HG02623 (cell line): ENCODE measurements around the gene ATP2C2.
"Not testable (repeated sequence)": the region's sequence is repeated elsewhere in the genome, so short reads cannot be mapped to it uniquely, and the experiment has no call there.

Experiments used
- ATAC-seq: cut with Tn5 transposase; IDR thresholded peaks from one replicate; pipeline ENCODE4 v1.9.1; 2021; ENCODE audit warnings: moderate library complexity; ENCODE audit not compliant: unreplicated experiment

Gene ATP2C2

GRCh38 chr16:84339311-84339710 lies 29.0 kb upstream of the ATP2C2 start:
- no peak for ATAC-seq

GRCh38 chr16:84339766-84340165 lies 28.6 kb upstream of the ATP2C2 start:
- ATAC-seq, result no peak

- no peak for ATAC-seq
Observed at GRCh38 chr16:84340325-84341040, 27.9 kb upstream of the ATP2C2 start.

GRCh38 chr16:84341528-84342295 lies 26.6 kb upstream of the ATP2C2 start:
- no peak for ATAC-seq

GRCh38 chr16:84343800-84344199 lies 24.5 kb upstream of the ATP2C2 start:
- not testable (repeated sequence) for ATAC-seq

- ATAC-seq, result no peak
Observed at GRCh38 chr16:84344781-84345180, 23.6 kb upstream of the ATP2C2 start.

GRCh38 chr16:84347161-84347560 lies 21.2 kb upstream of the ATP2C2 start:
- ATAC-seq, result no peak

GRCh38 chr16:84348386-84348888 lies 19.9 kb upstream of the ATP2C2 start:
- ATAC-seq, result no peak

GRCh38 chr16:84349862-84350684 lies 18.3 kb upstream of the ATP2C2 start:
- no peak for ATAC-seq

GRCh38 chr16:84350685-84351400 lies 17.5 kb upstream of the ATP2C2 start:
- ATAC-seq, result no peak

GRCh38 chr16:84351630-84352029 lies 16.7 kb upstream of the ATP2C2 start:
- no peak for ATAC-seq

GRCh38 chr16:84354306-84354705 lies 14.0 kb upstream of the ATP2C2 start:
- ATAC-seq, result no peak

- no peak for ATAC-seq
Observed at GRCh38 chr16:84355149-84355548, 13.2 kb upstream of the ATP2C2 start.

- ATAC-seq, result no peak
Observed at GRCh38 chr16:84356176-84356575, 12.2 kb upstream of the ATP2C2 start.

GRCh38 chr16:84356591-84357116 lies 11.7 kb upstream of the ATP2C2 start:
- no peak for ATAC-seq

- no peak for ATAC-seq
Observed at GRCh38 chr16:84357191-84357651, 11.1 kb upstream of the ATP2C2 start.

- ATAC-seq, result no peak
Observed at GRCh38 chr16:84358601-84359295, 9.6 kb upstream of the ATP2C2 start.

GRCh38 chr16:84359326-84359725 lies 9.0 kb upstream of the ATP2C2 start:
- no peak for ATAC-seq

GRCh38 chr16:84360170-84360569 lies 8.2 kb upstream of the ATP2C2 start:
- no peak for ATAC-seq

- no peak for ATAC-seq
Observed at GRCh38 chr16:84360748-84361147, 7.6 kb upstream of the ATP2C2 start.
